Activated naive CD4-positive, alpha-beta T cell treated with anti-CD3 and anti-CD28 coated beads, Interleukin-2, amount 10 ng/mL, durations not matched to agents 5 hours and 36 hours (primary cell): Measurements from ENCODE around the gene AMPD2. TPM values are rescaled to one million over a fixed set of nuclear protein-coding genes. Genes with fewer than 3 reads are reported as not detected.

ENCODE experiments used
- total RNA-seq, 2 experiments: library from RNA; stranded (reverse); gene quantifications; one replicate each; pipeline ENCODE4 v1.2.3, GENCODE V29; 2021

The AMPD2 gene
- total RNA-seq = 100 to 1,000 TPM; 112 to 117 TPM

DNA sequence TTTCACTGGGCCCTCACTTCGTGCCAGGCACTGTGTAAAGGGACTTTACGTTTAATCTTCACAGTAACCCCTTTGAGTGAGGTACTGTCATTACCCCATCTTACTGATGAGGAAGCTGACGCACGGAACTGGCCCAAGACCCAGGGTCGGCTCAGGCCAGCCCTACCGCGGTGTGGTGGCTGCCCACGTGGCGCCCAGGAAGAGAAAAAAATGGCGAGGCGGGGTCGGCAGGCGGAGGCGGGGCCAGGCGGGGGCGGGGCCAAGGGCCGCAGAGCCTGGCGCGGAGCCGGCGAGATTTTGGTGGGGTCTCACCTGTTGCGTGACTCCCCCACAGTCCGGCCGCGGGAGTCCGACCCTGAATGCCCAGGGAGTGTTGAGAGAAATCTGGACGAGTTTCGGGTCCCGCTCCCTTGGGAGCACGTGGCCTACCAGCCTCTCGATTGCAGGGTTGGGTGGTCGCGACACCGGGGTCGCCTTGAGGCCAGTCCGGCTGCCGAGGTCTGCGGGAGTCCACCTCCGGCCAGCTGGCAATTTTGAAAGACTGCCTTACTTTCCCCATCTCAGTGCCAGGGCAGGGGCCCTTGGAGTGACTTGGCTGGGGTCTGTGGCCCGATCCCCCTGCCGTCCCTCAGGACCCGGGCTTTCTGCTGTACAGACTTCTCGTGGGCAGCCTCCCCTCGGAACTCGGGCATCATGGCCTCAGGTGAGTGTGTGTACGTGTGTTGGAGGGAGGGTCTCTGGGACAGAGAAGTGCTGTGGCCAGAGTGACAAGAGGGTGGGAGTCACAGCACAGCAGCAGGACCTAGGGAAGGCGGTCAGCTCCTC, at the start of gene AMPD2, which contains the start of gene GNAT2:
TSS of gene AMPD2 (plus strand) at position 262 of the 825 bp plus-strand sequence. CDS start 1,339 bp downstream, outside the sequence.
TSS of gene GNAT2 (minus strand) at position 41 of the 825 bp plus-strand sequence. CDS start 6,746 bp downstream, outside the sequence.

GRCh38 chr1:109655615-109656519, 36.2 kb downstream of the AMPD2 start, which contains the start of gene GSTM4:
TSS of gene GSTM4 (plus strand) at chr1:109656099. CDS start at chr1:109656390, 291 bp downstream.

DNA sequence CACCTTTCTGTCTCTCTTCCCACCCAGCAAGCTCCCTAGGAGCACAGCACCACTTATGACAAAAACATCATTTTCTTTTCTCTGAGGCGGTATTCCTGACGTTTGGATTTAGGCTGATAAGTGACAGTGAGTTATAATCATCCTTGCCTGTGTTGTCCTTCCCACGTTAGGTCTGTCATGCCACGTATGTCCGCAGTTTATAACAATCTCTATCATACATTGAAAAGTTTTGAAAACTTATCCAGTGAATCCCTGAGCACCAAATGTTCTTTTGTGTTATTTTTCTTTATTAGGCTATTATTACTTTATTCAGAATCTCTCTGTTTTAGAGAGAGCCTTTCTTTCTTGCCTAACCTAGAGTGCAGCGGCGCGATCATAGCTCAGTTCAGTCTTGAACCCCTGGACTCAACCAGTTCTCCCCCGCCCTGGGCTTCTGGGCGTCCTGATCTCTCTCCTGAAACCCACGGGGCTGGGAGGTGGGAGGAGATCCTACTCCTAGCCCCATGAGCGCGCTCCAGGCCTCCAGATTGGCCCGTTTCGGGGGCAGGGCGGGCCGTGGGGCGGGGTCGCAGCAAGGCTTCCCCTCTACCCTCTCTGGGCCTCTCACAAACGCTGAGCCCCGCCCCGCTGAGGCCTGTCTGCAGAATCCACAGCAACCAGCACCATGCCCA, 48.0 kb downstream of the AMPD2 start, which contains the start of gene GSTM2:
TSS of gene GSTM2 (plus strand) at position 606 of the 671 bp plus-strand sequence. CDS start at position 665, 59 bp downstream.

Other genes starting within 250 kb of the AMPD2 start
- gene SORT1, start 221.9 kb upstream of the AMPD2 start, total RNA-seq = 1 to 10 TPM; 3.5 to 3.9 TPM
- 100 to 1,000 TPM; 138 TPM for gene PSMA5, start 193.4 kb upstream of the AMPD2 start, total RNA-seq
- not detected for gene SYPL2, start 153.3 kb upstream of the AMPD2 start, total RNA-seq
- 10 to 100 TPM; 10.7 to 12.7 TPM for gene ATXN7L2, start 135.9 kb upstream of the AMPD2 start, total RNA-seq
- 10 to 100 TPM; 23.6 to 28.9 TPM for gene CYB561D1, start 125.7 kb upstream of the AMPD2 start, total RNA-seq
- gene AMIGO1, start 110.1 kb upstream of the AMPD2 start, total RNA-seq = 1 to 10 TPM; 7.0 to 7.3 TPM
- under 1 TPM; 0.29 to 0.50 TPM for gene GPR61, start 80.0 kb upstream of the AMPD2 start, total RNA-seq
- gene GNAI3, start 71.2 kb upstream of the AMPD2 start, total RNA-seq = 1 to 10 TPM; 9.3 to 9.7 TPM
- not detected for gene GNAT2, start 221 bp upstream of the AMPD2 start, total RNA-seq
- 10 to 100 TPM; 14.4 to 14.6 TPM for gene GSTM4, start 36.3 kb downstream of the AMPD2 start, total RNA-seq
- gene GSTM2, start 48.2 kb downstream of the AMPD2 start, total RNA-seq = 10 to 100 TPM; 20.9 to 22.6 TPM
- under 1 TPM in 1 of 2 experiments, not detected in 1; 0.24 TPM for gene GSTM1, start 68.0 kb downstream of the AMPD2 start, total RNA-seq
- not detected for gene GSTM5, start 92.4 kb downstream of the AMPD2 start, total RNA-seq
- gene GSTM3, start 121.2 kb downstream of the AMPD2 start, total RNA-seq = under 1 TPM; 0.31 to 0.71 TPM
- gene EPS8L3, start 144.1 kb downstream of the AMPD2 start, total RNA-seq = not detected